ENCODE results near the gene CCR2.

CCR2 gene

GRCh38 chr3:46349484-46350261 is 4.2 kb upstream of the CCR2 start:
- TF ChIP-seq, protein P1, sequence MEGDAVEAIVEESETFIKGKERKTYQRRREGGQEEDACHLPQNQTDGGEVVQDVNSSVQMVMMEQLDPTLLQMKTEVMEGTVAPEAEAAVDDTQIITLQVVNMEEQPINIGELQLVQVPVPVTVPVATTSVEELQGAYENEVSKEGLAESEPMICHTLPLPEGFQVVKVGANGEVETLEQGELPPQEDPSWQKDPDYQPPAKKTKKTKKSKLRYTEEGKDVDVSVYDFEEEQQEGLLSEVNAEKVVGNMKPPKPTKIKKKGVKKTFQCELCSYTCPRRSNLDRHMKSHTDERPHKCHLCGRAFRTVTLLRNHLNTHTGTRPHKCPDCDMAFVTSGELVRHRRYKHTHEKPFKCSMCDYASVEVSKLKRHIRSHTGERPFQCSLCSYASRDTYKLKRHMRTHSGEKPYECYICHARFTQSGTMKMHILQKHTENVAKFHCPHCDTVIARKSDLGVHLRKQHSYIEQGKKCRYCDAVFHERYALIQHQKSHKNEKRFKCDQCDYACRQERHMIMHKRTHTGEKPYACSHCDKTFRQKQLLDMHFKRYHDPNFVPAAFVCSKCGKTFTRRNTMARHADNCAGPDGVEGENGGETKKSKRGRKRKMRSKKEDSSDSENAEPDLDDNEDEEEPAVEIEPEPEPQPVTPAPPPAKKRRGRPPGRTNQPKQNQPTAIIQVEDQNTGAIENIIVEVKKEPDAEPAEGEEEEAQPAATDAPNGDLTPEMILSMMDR (IDR thresholded peaks at IDR 0.05; ENCODE audit: insufficient read depth, low read length, poor library complexity, severe bottlenecking), result no peak
- H3K27me3 ChIP-seq (replicated peaks; ENCODE audit: control insufficient read depth, insufficient read depth, low read length), result no peaks in the 10 kb centered on the region
- H3K36me3 ChIP-seq (ENCODE audit: control insufficient read depth, insufficient read depth, low read length), result no peaks in the 10 kb centered on the region
- DNase-seq (ENCODE audit: extremely low read depth, insufficient read length), result peak; percentile 36
- no peak overlapping the region for H3K4me3 ChIP-seq (replicated peaks; ENCODE audit: low read depth, low read length)

GRCh38 chr3:46350262-46350565 is 3.7 kb upstream of the CCR2 start:
- TF ChIP-seq, protein P1 (IDR thresholded peaks at IDR 0.05; ENCODE audit: insufficient read depth, low read length, poor library complexity, severe bottlenecking), result no peak
- Histone ChIP-seq H3K36me3 (ENCODE audit: control insufficient read depth, insufficient read depth, low read length) (no peaks in the 10 kb centered on the region), H3K4me3 (replicated peaks; ENCODE audit: low read depth, low read length) (no peak overlapping the region), H3K27me3 (replicated peaks; ENCODE audit: control insufficient read depth, insufficient read depth, low read length) (no peaks in the 10 kb centered on the region)
- no peak for DNase-seq (ENCODE audit: extremely low read depth, insufficient read length)

- Histone ChIP-seq H3K27me3 (replicated peaks; ENCODE audit: control insufficient read depth, insufficient read depth, low read length) (no peaks in the 10 kb centered on the region), H3K36me3 (ENCODE audit: control insufficient read depth, insufficient read depth, low read length) (no peaks in the 10 kb centered on the region), H3K4me3 (replicated peaks; ENCODE audit: low read depth, low read length) (no peak overlapping the region)
- TF ChIP-seq, protein P1 (IDR thresholded peaks at IDR 0.05; ENCODE audit: insufficient read depth, low read length, poor library complexity, severe bottlenecking), result no peak
- no peak for DNase-seq (ENCODE audit: extremely low read depth, insufficient read length)
Measured at GRCh38 chr3:46351646-46352045, 2.3 kb upstream of the CCR2 start.

DNA sequence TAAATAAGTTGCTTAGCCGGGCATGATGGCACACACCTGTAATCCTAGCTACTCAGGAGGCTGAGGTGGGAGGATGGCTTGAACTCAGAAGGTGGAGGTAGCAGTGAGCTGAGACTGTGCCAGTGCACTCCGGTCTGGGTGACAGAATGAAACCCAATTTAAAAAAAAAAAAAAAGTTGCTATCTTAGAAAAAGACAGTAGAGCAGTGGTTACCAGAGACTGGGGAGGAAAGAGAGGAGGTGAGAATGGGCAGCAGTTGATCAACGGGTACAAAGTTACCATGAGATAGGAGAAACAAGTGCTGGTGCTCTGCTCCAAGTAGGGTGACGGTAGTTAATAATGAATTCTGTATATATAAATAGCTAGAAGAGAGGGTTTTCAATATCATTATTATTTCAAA is 821 bp upstream of the CCR2 start:
- no peak overlapping the region for H3K4me3 ChIP-seq (replicated peaks; ENCODE audit: low read depth, low read length)
- DNase-seq (ENCODE audit: extremely low read depth, insufficient read length), result no peak
- no peaks in the 10 kb centered on the region for H3K27me3 ChIP-seq (replicated peaks; ENCODE audit: control insufficient read depth, insufficient read depth, low read length)
- H3K36me3 ChIP-seq (ENCODE audit: control insufficient read depth, insufficient read depth, low read length), result no peaks in the 10 kb centered on the region
- TF ChIP-seq, protein P1 (IDR thresholded peaks at IDR 0.05; ENCODE audit: insufficient read depth, low read length, poor library complexity, severe bottlenecking), result no peak

GRCh38 chr3:46354478-46354877 is 567 bp downstream of the CCR2 start:
- no peak for DNase-seq (ENCODE audit: extremely low read depth, insufficient read length)
- H3K27me3 ChIP-seq (replicated peaks; ENCODE audit: control insufficient read depth, insufficient read depth, low read length), result no peaks in the 10 kb centered on the region

More at GRCh38 chr3:46354478-46354877, 567 bp downstream of the CCR2 start:
- Histone ChIP-seq H3K36me3 (ENCODE audit: control insufficient read depth, insufficient read depth, low read length) (no peaks in the 10 kb centered on the region), H3K4me3 (replicated peaks; ENCODE audit: low read depth, low read length) (no peak overlapping the region)
- TF ChIP-seq, protein P1 (IDR thresholded peaks at IDR 0.05; ENCODE audit: insufficient read depth, low read length, poor library complexity, severe bottlenecking), result no peak
